CD4-positive, alpha-beta T cell (primary cell): ENCODE results near the gene KRTCAP3. TPM values are rescaled to one million over a fixed set of nuclear protein-coding genes. Genes with fewer than 3 reads are reported as not detected.

ENCODE experiments used
- ATAC-seq: fragments of 200-7000 bp; cut with Tn5 transposase; one replicate; pipeline ENCODE4 v1.10.0; 2022; ENCODE audit warnings: mild to moderate bottlenecking; ENCODE audit not compliant: poor library complexity
- CTCF ChIA-PET: fragments of 350-600 bp; sonication (Branson Sonifier 250); formaldehyde crosslinking; loops from one replicate; lab custom pipeline; 2021; ENCODE audit warnings: antibody characterized with exemption, inconsistent platforms; lab: Charles Lee
- POLR2A ChIA-PET: fragments of 350-600 bp; sonication (Branson Sonifier 250); formaldehyde crosslinking; loops from one replicate; lab custom pipeline; 2021; ENCODE audit warnings: antibody characterized with exemption, inconsistent platforms; lab: Charles Lee
- DNase-seq, 14 experiments: peaks; one replicate each; pipeline ENCODE4 v3.0.0-alpha.2; 2013 to 2020; ENCODE audit warnings: mixed read lengths in 2 of 14
- H3K27ac ChIP-seq, 2 donors: one replicate each; pipeline versions ENCODE4 v1.5.1 to v1.7.0; 2013; ENCODE audit warnings: low read length in 2 of 2, low read depth in 1 of 2, mild to moderate bottlenecking in 1 of 2
- H3K27me3 ChIP-seq, 2 experiments: 1 replicate in 1 of 2; 2 replicates in 1 of 2; pipeline versions ENCODE4 v1.6.1 to v1.7.0; 2013; ENCODE audit warnings: low read length in 2 of 2, control low read depth in 1 of 2, mild to moderate bottlenecking in 1 of 2, moderate library complexity in 1 of 2; ENCODE audit not compliant: insufficient read depth in 2 of 2, control insufficient read depth in 1 of 2
- H3K36me3 ChIP-seq: one replicate; pipeline ENCODE4 v1.6.1; 2013; ENCODE audit warnings: low read length, control low read depth; ENCODE audit not compliant: insufficient read depth
- H3K4me1 ChIP-seq: one replicate; pipeline ENCODE4 v1.6.1; 2013; ENCODE audit warnings: low read length, control low read depth; ENCODE audit not compliant: insufficient read depth
- H3K4me3 ChIP-seq: one replicate; pipeline ENCODE4 v1.5.1; 2013; ENCODE audit warnings: mild to moderate bottlenecking, low read length, moderate library complexity
- H3K9me3 ChIP-seq, 2 experiments: 1 replicate in 1 of 2; 2 replicates in 1 of 2; pipeline versions ENCODE4 v1.6.1 to v1.7.0; 2013; ENCODE audit warnings: low read length in 2 of 2, mild to moderate bottlenecking in 2 of 2, control low read depth in 1 of 2, moderate library complexity in 1 of 2; ENCODE audit not compliant: control insufficient read depth in 1 of 2, insufficient read depth in 1 of 2
- H3K27ac Mint-ChIP-seq: one replicate; pipeline ENCODE4 v1.8.0; 2020; ENCODE audit warnings: mixed read lengths
- H3K27me3 Mint-ChIP-seq: one replicate; pipeline ENCODE4 v1.8.0; 2021; ENCODE audit warnings: mixed read lengths
- H3K36me3 Mint-ChIP-seq: one replicate; pipeline ENCODE4 v1.8.0; 2021; ENCODE audit warnings: low read depth, mixed read lengths
- H3K4me1 Mint-ChIP-seq: one replicate; pipeline ENCODE4 v1.8.0; 2021; ENCODE audit warnings: low read depth, mixed read lengths
- H3K4me3 Mint-ChIP-seq: one replicate; pipeline ENCODE4 v1.8.0; 2020; ENCODE audit warnings: mild to moderate bottlenecking, mixed read lengths
- H3K9me3 Mint-ChIP-seq: one replicate; pipeline ENCODE4 v1.8.0; 2020; ENCODE audit warnings: mixed read lengths
- CTCF ChIP-seq: fragments of 200-600 bp; IDR thresholded peaks from one replicate; pipeline ENCODE4 v1.8.0; 2022; ENCODE audit warnings: antibody characterized with exemption, mild to moderate bottlenecking
- intact Hi-C, 2 experiments: fragments of 100-400 bp; cut with DNase I in 1 of 2; cut with micrococcal nuclease in 1 of 2; formaldehyde crosslinking; loops; one replicate each; pipeline versions ENCODE4 v1.15.1 to v1.9.0; 2023 to 2025; cut with DNase I, micrococcal nuclease
- total RNA-seq, 174 experiments: library from RNA in 2 of 174; stranded (reverse) in 2 of 174; gene quantifications; one replicate each; pipeline ENCODE4 v1.2.3 and lab custom pipeline; 2021 to 2026

The KRTCAP3 gene
- total RNA-seq, 2 experiments from 2014 or later, result 11.5 to 12.8 TPM

- Mint-ChIP-seq H3K9me3 (no peaks in the 10 kb centered on the region), H3K36me3 (peaks cover 35% of the 10 kb centered on the region), H3K27me3 (no peaks in the 10 kb centered on the region), H3K27ac (no peak overlapping the region), H3K4me1 (no peaks in the 10 kb centered on the region), H3K4me3 (no peak overlapping the region)
- Histone ChIP-seq H3K36me3 (peaks cover 11% of the 10 kb centered on the region), H3K27me3 (no peaks in the 10 kb centered on the region), H3K4me3 (no peak overlapping the region), H3K4me1 (no peaks in the 10 kb centered on the region), H3K27ac (no peak overlapping the region), H3K9me3 (no peaks in the 10 kb centered on the region)
- intact Hi-C loops, result no loop called here
- CTCF ChIA-PET, result no interaction called here
- POLR2A ChIA-PET, result no interaction called here
- ATAC-seq (no peak), DNase-seq (no peak)
- no peak for TF ChIP-seq CTCF
These were observed 29.8 kb downstream of the KRTCAP3 start for GRCh38 chr2:27471961-27472360.

- POLR2A ChIA-PET, result no interaction called here
- Mint-ChIP-seq H3K27ac (no peak overlapping the region), H3K4me1 (peaks cover 14% of the 10 kb centered on the region), H3K4me3 (no peak overlapping the region), H3K27me3 (no peaks in the 10 kb centered on the region), H3K9me3 (no peaks in the 10 kb centered on the region), H3K36me3 (peaks cover 35% of the 10 kb centered on the region)
- no peak for DNase-seq
- Histone ChIP-seq H3K9me3 (no peaks in the 10 kb centered on the region), H3K4me3 (no peak overlapping the region), H3K27ac (no peak overlapping the region), H3K4me1 (peaks cover 14% of the 10 kb centered on the region), H3K36me3 (peaks cover 16% of the 10 kb centered on the region), H3K27me3 (no peaks in the 10 kb centered on the region)
- ATAC-seq, result no peak
- intact Hi-C loops, result loop anchor here (2.0 to 10.0 kb wide), 7 partner anchors 43 to 407 kb away; partner anchors contain the start of genes BABAM2 (in 1 of the 2), EIF2B4 (in 1 of the 2), KRTCAP3 (in 1 of the 2) and NRBP1 (in 1 of the 2)
- TF ChIP-seq CTCF, result no peak
- CTCF ChIA-PET, result interaction anchor here (0.6 kb wide), 1 partner anchor 70 kb away, joined by 5 read pairs; no protein-coding TSS in a partner anchor
These were observed 43.3 kb downstream of the KRTCAP3 start for GRCh38 chr2:27485496-27485895.

- Mint-ChIP-seq H3K36me3 (peaks cover 9% of the 10 kb centered on the region), H3K4me1 (peaks cover 18% of the 10 kb centered on the region), H3K27me3 (peaks cover 8% of the 10 kb centered on the region), H3K27ac (peak overlapping the region; percentile 93), H3K4me3 (peak overlapping the region; percentile 80), H3K9me3 (no peaks in the 10 kb centered on the region)
- ChIA-PET CTCF (interaction anchor here (0.6 kb wide), 1 partner anchor 119 kb away, joined by 3 read pairs; the partner anchor contains the start of gene EIF2B4), POLR2A (interaction anchor here (0.9 kb wide), 1 partner anchor 158 kb away, joined by 3 read pairs; no protein-coding TSS in a partner anchor)
- Histone ChIP-seq H3K36me3 (peaks cover under 1% of the 10 kb centered on the region), H3K4me1 (peaks cover 14% of the 10 kb centered on the region), H3K4me3 (peak overlapping the region; percentile 61), H3K9me3 (no peaks in the 10 kb centered on the region), H3K27ac (peak overlapping the region; percentile 55 to 91), H3K27me3 (peaks cover 6 to 7% of the 10 kb centered on the region in 2 experiments)
- ATAC-seq (peak; percentile 22), DNase-seq (peak in 4 of 14 experiments; percentile 4 to 74 (median 23))
- TF ChIP-seq CTCF, result no peak
- intact Hi-C loops, result loop anchor here (1.0 to 10.0 kb wide), 11 partner anchors 47 to 403 kb away; partner anchors contain the start of genes KRTCAP3 (in 2 of the 2), NRBP1 (in 2 of the 2), BABAM2 (in 1 of the 2) and CCDC121 (in 1 of the 2)
These were observed 46.9 kb downstream of the KRTCAP3 start for GRCh38 chr2:27489118-27489497.
